K562 (cell line): ENCODE results near the gene PWWP2A. TPM values are rescaled to one million over a fixed set of nuclear protein-coding genes. Genes with fewer than 3 reads are reported as not detected.

ENCODE experiments used
- BHLHE40 ChIP-seq: IDR thresholded peaks from 2 replicates; pipeline ENCODE4 v1.6.1; 2011; ENCODE audit warnings: low read length, improper control_type of control experiment
- CEBPG ChIP-seq, 3 experiments: fragments of 200-800 bp in 1 of 3; sonication (Bioruptor generic) in 1 of 3; sonication (generic) in 1 of 3; formaldehyde crosslinking in 1 of 3; IDR thresholded peaks in 2 of 3; conservative IDR thresholded peaks in 1 of 3; 2 replicates each; pipeline versions ENCODE4 v1.6.1 to v1.8.0; 2016 to 2022; ENCODE audit warnings: missing compliant biosample characterization in 2 of 3, missing genetic modification characterization in 2 of 3, mild to moderate bottlenecking in 1 of 3, missing genetic modification reagents in 1 of 3
- GTF2F1 ChIP-seq: IDR thresholded peaks from 2 replicates; pipeline ENCODE4 v1.6.1; 2011; ENCODE audit warnings: low read depth, low read length, improper control_type of control experiment
- HOXB6 ChIP-seq: fragments of 250-450 bp; sonication (Bioruptor Pico); IDR thresholded peaks from 2 replicates; pipeline ENCODE4 v1.5.1; 2022; ENCODE audit warnings: mild to moderate bottlenecking, borderline replicate concordance
- KDM1A ChIP-seq, 2 experiments: fragments of 450-650 bp; IDR thresholded peaks; 2 replicates each; pipeline ENCODE4 v1.6.1; 2016; ENCODE audit warnings: mild to moderate bottlenecking in 2 of 2
- POLR2H ChIP-seq: IDR thresholded peaks from 2 replicates; pipeline ENCODE4 v1.6.1; 2016; ENCODE audit warnings: missing genetic modification characterization, low read depth, mild to moderate bottlenecking, control low read depth, missing compliant biosample characterization, moderate library complexity
- RAD51 ChIP-seq: fragments of 450-650 bp; IDR thresholded peaks from 2 replicates; pipeline ENCODE4 v1.7.1; 2016; ENCODE audit warnings: low read depth, mild to moderate bottlenecking, borderline replicate concordance
- RBBP5 ChIP-seq: fragments of 200-600 bp; sonication (generic); IDR thresholded peaks from 2 replicates; pipeline ENCODE4 v1.6.1; 2012; ENCODE audit warnings: borderline replicate concordance, mild to moderate bottlenecking, low read length, control low read depth, inconsistent platforms; ENCODE audit not compliant: insufficient read depth, poor library complexity, severe bottlenecking
- STAG1 ChIP-seq: sonication (generic); formaldehyde crosslinking; IDR thresholded peaks from 2 replicates; pipeline ENCODE4 v1.5.0; 2020; ENCODE audit warnings: missing genetic modification reagents, borderline replicate concordance
- THRAP3 ChIP-seq: fragments of 450-650 bp; IDR thresholded peaks from 2 replicates; pipeline ENCODE4 v1.6.1; 2016; ENCODE audit warnings: mild to moderate bottlenecking, inconsistent platforms, borderline replicate concordance
- XRCC3 ChIP-seq: fragments of 450-650 bp; IDR thresholded peaks from 2 replicates; pipeline ENCODE4 v1.6.1; 2017; ENCODE audit warnings: mild to moderate bottlenecking, moderate library complexity
- ZBTB1 ChIP-seq: sonication (generic); formaldehyde crosslinking; IDR thresholded peaks from 2 replicates; pipeline ENCODE4 v1.8.1; 2023; ENCODE audit warnings: missing genetic modification reagents, low read depth, mild to moderate bottlenecking, borderline replicate concordance
- ZNF239 ChIP-seq: fragments of 250-450 bp; sonication (Bioruptor Pico); IDR thresholded peaks from 2 replicates; pipeline ENCODE4 v1.4.0; 2020; ENCODE audit warnings: mild to moderate bottlenecking
- ZNF57 ChIP-seq: fragments of 450-650 bp; formaldehyde crosslinking; IDR thresholded peaks from 2 replicates; pipeline ENCODE4 v1.4.0; 2020; ENCODE audit warnings: mild to moderate bottlenecking, moderate library complexity
- ZNF766 ChIP-seq: fragments of 200-800 bp; sonication (Bioruptor generic); conservative IDR thresholded peaks from 2 replicates; pipeline ENCODE4 v1.6.1; 2016; ENCODE audit warnings: missing genetic modification characterization, missing compliant biosample characterization
- polyA plus RNA-seq, 8 experiments: library from polyadenylated mRNA; depleted of rRNA in 4 of 8; stranded (reverse) in 5 of 8; unstranded in 3 of 8; fragments of >200 nt; fragmentation: Nextera tagmentation in 2 of 8; fragmentation: Illumina TruSeq in 1 of 8; extraction: Ambion mirVana in 2 of 8; extraction: Trizol in 1 of 8; gene quantifications; 2 replicates each; pipeline versions ENCODE4 v1.2.1 to v1.2.3, GENCODE V29; 2011 to 2014; ENCODE audit warnings: inconsistent platforms in 1 of 8, missing spikeins in 1 of 8
- total RNA-seq, 7 experiments: library from RNA; depleted of rRNA in 6 of 7; stranded (reverse); fragments of >200 nt in 6 of 7; fragmentation: Illumina TruSeq in 2 of 7; extraction: Trizol in 2 of 7; gene quantifications; 2 replicates each; pipeline versions ENCODE4 v1.2.1 to v1.2.3, GENCODE V29; 2011 to 2021; ENCODE audit warnings: low replicate concordance in 1 of 7

The PWWP2A gene
- total and polyA plus RNA-seq, 9 of the 15 experiments (the other 6 are each of a cell fraction or from before 2014, with no cell fraction given): 2.7 to 26.3 (median 14.6) TPM

DNA sequence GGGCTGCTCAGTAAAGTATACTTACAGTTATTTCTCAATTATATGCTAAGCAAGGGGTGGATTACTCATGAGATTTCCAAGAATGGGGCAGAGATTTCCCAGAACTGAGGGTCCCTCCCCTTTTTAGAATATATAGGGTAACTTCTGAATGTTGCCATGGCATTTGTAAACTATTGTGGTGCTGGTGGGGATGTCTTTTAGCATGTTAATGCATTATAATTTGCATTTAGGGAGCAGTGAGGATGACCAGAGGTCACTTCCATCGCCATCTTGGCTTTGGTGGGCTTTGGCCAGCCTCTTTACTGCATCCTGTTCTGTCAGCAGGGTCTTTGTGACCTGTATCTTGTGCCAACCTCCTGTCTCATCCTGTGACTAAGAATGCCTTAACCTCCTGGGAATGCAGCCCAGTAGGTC is 74.9 kb downstream of the PWWP2A start (continued):
- TF ChIP-seq THRAP3 (no peak), HOXB6 (no peak), BHLHE40 (no peak), RBBP5 (no peak), XRCC3 (no peak), KDM1A (IDR thresholded peaks at IDR 0.05) (no peak), ZNF766 (CRISPR knock-in tag) (no peak), POLR2H (tag) (no peak), ZNF239 (no peak), STAG1 (CRISPR knock-in tag) (no peak), ZBTB1 (CRISPR knock-in tag) (no peak), RAD51 (no peak), CEBPG (CRISPR knock-in tag; IDR thresholded peaks at IDR 0.05) (no peak), CEBPG (tag; conservative IDR thresholded peaks at IDR 0.05 in 1 of 2, IDR thresholded peaks at IDR 0.05 in 1 of 2) (peak in 1 of 2 experiments; percentile 39; a peak in 1 of 4 replicates), GTF2F1 (no peak), ZNF57 (no peak)
